Tibial nerve (tissue), 4 donors: Measurements from ENCODE around the gene SPDYE3. TPM values are rescaled to one million over a fixed set of nuclear protein-coding genes. Genes with fewer than 3 reads are reported as not detected.
"Not testable (repeated sequence)": the region's sequence is repeated elsewhere in the genome, so short reads cannot be mapped to it uniquely, and the experiment has no call there.

Experiments used
- DNase-seq, 2 donors: peaks; one replicate each; pipeline ENCODE4 v3.0.0-alpha.2; 2019; ENCODE audit warnings: low spot score in 2 of 2
- H3K27ac ChIP-seq, 4 donors: fragments of 200-600 bp; sonication (generic) in 3 of 4; one replicate each; pipeline ENCODE4 v1.5.1; 2017 to 2019; ENCODE audit warnings: mild to moderate bottlenecking in 1 of 4
- H3K27me3 ChIP-seq, 2 donors: fragments of 200-600 bp; sonication (generic) in 1 of 2; one replicate each; pipeline versions ENCODE4 v1.5.1 to v1.6.0; 2017 to 2019
- H3K36me3 ChIP-seq, 3 donors: fragments of 200-600 bp; sonication (generic); one replicate each; pipeline ENCODE4 v1.5.1; 2018 to 2019
- H3K4me1 ChIP-seq, 4 donors: fragments of 200-600 bp; sonication (generic) in 3 of 4; one replicate each; pipeline ENCODE4 v1.5.1; 2017 to 2019
- H3K4me3 ChIP-seq, 4 donors: fragments of 200-600 bp; sonication (generic) in 3 of 4; one replicate each; pipeline ENCODE4 v1.5.1; 2017 to 2019; ENCODE audit warnings: mild to moderate bottlenecking in 1 of 4, moderate library complexity in 1 of 4
- H3K9me3 ChIP-seq, 4 donors: fragments of 200-600 bp; sonication (generic) in 3 of 4; one replicate each; pipeline ENCODE4 v1.5.1; 2017 to 2019
- CTCF ChIP-seq, 5 experiments: fragments of 200-600 bp in 3 of 5; fragments of 450-650 bp in 2 of 5; sonication (generic) in 3 of 5; IDR thresholded peaks; one replicate each; pipeline ENCODE4 v1.5.1; 2016 to 2019; ENCODE audit warnings: antibody characterized with exemption in 5 of 5, mild to moderate bottlenecking in 3 of 5, moderate library complexity in 2 of 5
- EP300 ChIP-seq, 2 donors: sonication (generic); formaldehyde crosslinking; IDR thresholded peaks; one replicate each; pipeline ENCODE4 v1.6.1; 2017; ENCODE audit warnings: antibody characterized with exemption in 2 of 2, mild to moderate bottlenecking in 1 of 2
- POLR2A ChIP-seq, 2 donors: fragments of 450-650 bp; IDR thresholded peaks; one replicate each; pipeline ENCODE4 v1.6.1; 2017; ENCODE audit warnings: antibody characterized with exemption in 2 of 2, mild to moderate bottlenecking in 2 of 2, moderate library complexity in 2 of 2
- WGBS, 2 donors: methylation state at CpG; one replicate each; pipeline ENCODE4 v1.1.5; 2018; 5-methylcytosine and 5-hydroxymethylcytosine counted together
- total RNA-seq, 4 donors: library from RNA; depleted of rRNA; stranded (reverse); fragments of >200 nt; gene quantifications; one replicate each; pipeline ENCODE4 v1.1.0, GENCODE V29; 2016

Gene SPDYE3
- total RNA-seq, 4 donors from 2014 or later: not detected

DNA sequence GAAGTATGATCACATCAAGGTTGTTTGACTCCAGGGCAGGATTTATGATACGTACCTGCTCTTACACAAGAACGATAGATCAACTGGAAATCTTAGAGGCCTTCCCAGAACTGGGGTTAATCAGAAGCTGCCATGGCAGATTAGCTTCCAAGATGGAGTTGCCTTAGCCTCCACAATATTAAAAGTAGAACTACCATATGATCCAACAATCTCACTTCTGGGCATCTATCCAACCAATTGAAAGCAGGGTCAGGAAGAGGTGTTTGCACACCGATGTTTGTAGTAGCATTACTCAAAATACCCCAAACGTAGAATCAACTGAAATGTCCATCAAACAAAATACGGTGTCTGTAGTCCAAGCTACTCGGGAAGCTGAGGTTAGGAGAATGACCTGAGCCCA, 57.0 kb downstream of the SPDYE3 start:
- WGBS, 2 donors: 85 to 87% methylated on average over 6 of the region's 6 CpGs
- TF ChIP-seq POLR2A (IDR thresholded peaks at IDR 0.05) (no peak), EP300 (IDR thresholded peaks at IDR 0.05) (no peak), CTCF (IDR thresholded peaks at IDR 0.05) (no peak)

GRCh38 chr7:100365998-100366367, 58.5 kb downstream of the SPDYE3 start:
- peaks cover 0 to 91% (median 8%) of the 10 kb centered on the region in 3 donors for H3K36me3 ChIP-seq
- 91 to 95% methylated on average over 7 of the region's 7 CpGs for WGBS, 2 donors
- not testable (repeated sequence) for H3K27me3 ChIP-seq, H3K9me3 ChIP-seq, DNase-seq, H3K4me3 ChIP-seq
- H3K27ac ChIP-seq: peak overlapping the region in 3 of 4 donors; percentile 37 to 56 (median 52)
- peaks cover 0 to 13% (median 6%) of the 10 kb centered on the region in 4 donors for H3K4me1 ChIP-seq

More for the DNA sequence above, 57.0 kb downstream of the SPDYE3 start:
- no peak for DNase-seq
- H3K4me3 ChIP-seq: no peak overlapping the region
- no peak overlapping the region for H3K27ac ChIP-seq
- H3K36me3 ChIP-seq: peaks cover 2 to 97% (median 15%) of the 10 kb centered on the region in 3 donors
- H3K4me1 ChIP-seq: peaks cover 0 to 6% (median 1%) of the 10 kb centered on the region in 4 donors
- H3K27me3 ChIP-seq: no peaks in the 10 kb centered on the region
- H3K9me3 ChIP-seq: no peaks in the 10 kb centered on the region

- Histone ChIP-seq H3K36me3 (peaks cover 0 to 84% (median 2%) of the 10 kb centered on the region in 3 donors), H3K4me1 (peaks cover 0 to 17% (median 7%) of the 10 kb centered on the region in 4 donors), H3K27me3 (no peaks in the 10 kb centered on the region), H3K27ac (peak overlapping the region in 3 of 4 donors; percentile 37 to 56 (median 52)), H3K9me3 (no peaks in the 10 kb centered on the region), H3K4me3 (no peak overlapping the region)
- TF ChIP-seq POLR2A (IDR thresholded peaks at IDR 0.05) (no peak), CTCF (IDR thresholded peaks at IDR 0.05) (no peak), EP300 (IDR thresholded peaks at IDR 0.05) (no peak)
- 86% methylated on average over 13 to 16 of the region's 16 CpGs for WGBS, 2 donors
- no peak for DNase-seq
These were observed 59.1 kb downstream of the SPDYE3 start for GRCh38 chr7:100366411-100367250.

DNA sequence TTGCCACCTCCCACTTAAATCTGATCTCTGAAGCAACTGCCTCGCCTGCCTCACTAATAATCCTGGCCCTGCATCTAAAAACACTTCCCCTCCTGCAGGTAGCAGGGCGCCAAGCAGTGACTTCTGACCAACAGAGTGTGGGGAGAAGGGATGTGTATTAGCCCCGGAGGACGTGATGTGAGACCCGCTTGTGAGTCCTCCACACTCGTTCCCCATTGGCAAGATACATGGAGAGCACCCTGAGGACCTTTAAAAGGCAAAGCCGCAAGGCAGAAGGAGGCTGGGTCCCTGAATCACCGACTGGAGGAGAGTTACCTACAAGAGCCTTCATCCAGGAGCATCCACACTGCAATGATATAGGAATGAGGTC, 59.7 kb downstream of the SPDYE3 start:
- no peaks in the 10 kb centered on the region for H3K9me3 ChIP-seq
- H3K27ac ChIP-seq: peak overlapping the region in 1 of 4 donors; percentile 37
- WGBS, 2 donors: 88 to 92% methylated on average over 8 of the region's 8 CpGs
- no peak overlapping the region for H3K4me3 ChIP-seq
- H3K27me3 ChIP-seq: no peaks in the 10 kb centered on the region
- peaks cover 0 to 78% (median 0%) of the 10 kb centered on the region in 3 donors for H3K36me3 ChIP-seq
- H3K4me1 ChIP-seq: peaks cover 0 to 22% (median 9%) of the 10 kb centered on the region in 4 donors
- TF ChIP-seq EP300 (IDR thresholded peaks at IDR 0.05): no peak
- TF ChIP-seq CTCF (IDR thresholded peaks at IDR 0.05): no peak
- no peak for TF ChIP-seq POLR2A (IDR thresholded peaks at IDR 0.05)
- no peak for DNase-seq

DNA sequence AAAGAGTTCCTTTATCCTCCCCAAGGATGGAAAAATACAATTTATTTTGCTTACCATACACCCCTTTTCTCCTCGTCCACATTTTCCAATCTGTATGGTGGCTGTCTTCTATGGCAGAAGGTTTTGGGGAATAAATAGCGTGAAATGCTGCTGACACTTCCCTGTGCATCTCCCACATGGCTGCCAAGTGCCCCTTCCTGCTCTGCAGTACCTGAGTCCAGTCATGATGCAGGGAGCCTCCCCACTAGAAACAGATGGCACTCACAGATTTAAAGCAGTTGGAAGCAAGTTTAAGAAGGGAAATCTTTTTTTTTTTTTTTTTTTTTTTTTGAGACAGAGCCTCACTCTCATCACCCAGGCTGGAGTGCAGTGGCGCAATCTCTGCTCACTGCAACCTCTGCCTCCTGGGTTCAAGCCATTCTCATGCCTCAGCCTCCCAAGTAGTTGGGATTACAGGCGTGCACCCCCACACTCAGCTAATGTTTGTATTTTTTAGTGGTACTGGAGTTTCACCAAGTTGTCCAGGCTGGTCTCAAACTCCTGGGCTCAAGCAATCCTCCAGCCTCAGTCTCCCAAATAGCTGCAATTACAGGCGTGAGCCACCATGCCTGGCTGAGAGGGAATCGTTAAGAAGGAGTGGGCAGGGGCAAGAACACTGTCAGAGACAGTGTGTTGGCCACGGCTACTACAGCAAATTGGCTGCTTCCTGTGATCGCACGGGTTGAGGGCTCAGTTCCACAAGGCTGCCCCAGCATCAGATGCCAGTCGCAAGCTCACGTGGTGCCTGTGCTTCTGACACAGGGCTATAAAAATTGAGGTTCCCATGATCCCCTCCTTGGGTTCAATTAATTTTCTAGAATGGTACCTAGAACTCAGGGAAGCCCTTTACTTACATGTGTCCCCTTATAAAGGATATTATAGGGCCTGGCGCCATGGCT, 60.4 kb downstream of the SPDYE3 start:
- Histone ChIP-seq H3K27ac (peak overlapping the region in 3 of 4 donors; percentile 38 to 68 (median 64)), H3K36me3 (peaks cover 0 to 71% (median 0%) of the 10 kb centered on the region in 3 donors), H3K27me3 (no peaks in the 10 kb centered on the region), H3K4me1 (peaks cover 0 to 30% (median 9%) of the 10 kb centered on the region in 4 donors), H3K9me3 (no peaks in the 10 kb centered on the region), H3K4me3 (no peak overlapping the region)
- WGBS, 2 donors: 78 to 85% methylated on average over 11 to 12 of the region's 12 CpGs
- no peak for TF ChIP-seq EP300 (IDR thresholded peaks at IDR 0.05)
- TF ChIP-seq CTCF (IDR thresholded peaks at IDR 0.05): no peak
- no peak for TF ChIP-seq POLR2A (IDR thresholded peaks at IDR 0.05)
- no peak for DNase-seq
